SK-N-SH treated with all-trans-retinoic acid at 6 μM for 48 hours (cell line): ENCODE measurements around the gene SAG.

ENCODE experiments used
- ATAC-seq: fragments of 200-7000 bp; cut with Tn5 transposase; 3 replicates; pipeline ENCODE4 v1.9.1; 2020; ENCODE audit warnings: mild to moderate bottlenecking, moderate library complexity
- ARNTL ChIP-seq: fragments of 450-650 bp; formaldehyde crosslinking; IDR thresholded peaks from 2 replicates; pipeline ENCODE4 v1.5.0; 2020; ENCODE audit warnings: low read depth, mild to moderate bottlenecking, moderate library complexity, borderline replicate concordance
- BACH2 ChIP-seq: fragments of 250-450 bp; sonication (Bioruptor Pico); IDR thresholded peaks from 2 replicates; pipeline ENCODE4 v1.9.0; 2021; ENCODE audit warnings: mild to moderate bottlenecking, borderline replicate concordance
- CSDC2 ChIP-seq: fragments of 250-450 bp; sonication (Bioruptor Pico); IDR thresholded peaks from 2 replicates; pipeline ENCODE4 v1.5.0; 2020; ENCODE audit warnings: mild to moderate bottlenecking, moderate library complexity
- CSRNP3 ChIP-seq: fragments of 250-450 bp; sonication (Bioruptor Pico); IDR thresholded peaks from 2 replicates; pipeline ENCODE4 v1.5.1; 2021; ENCODE audit warnings: mild to moderate bottlenecking, moderate library complexity
- ESRRG ChIP-seq: fragments of 250-450 bp; sonication (Bioruptor Pico); IDR thresholded peaks from 2 replicates; pipeline ENCODE4 v1.6.1; 2021; ENCODE audit warnings: mild to moderate bottlenecking
- ISL1 ChIP-seq: fragments of 250-450 bp; sonication (Bioruptor Pico); IDR thresholded peaks from 2 replicates; pipeline ENCODE4 v2.1.2; 2022; ENCODE audit warnings: mild to moderate bottlenecking, moderate library complexity
- OSR1 ChIP-seq: fragments of 250-450 bp; sonication (Bioruptor Pico); IDR thresholded peaks from 2 replicates; pipeline ENCODE4 v1.8.0; 2022; ENCODE audit warnings: moderate library complexity, mild to moderate bottlenecking, inconsistent platforms
- PATZ1 ChIP-seq: fragments of 250-450 bp; sonication (Bioruptor Pico); IDR thresholded peaks from 2 replicates; pipeline ENCODE4 v1.8.0; 2020; ENCODE audit warnings: mild to moderate bottlenecking, moderate library complexity, borderline replicate concordance
- PPARA ChIP-seq: fragments of 250-450 bp; sonication (Bioruptor Pico); IDR thresholded peaks from 2 replicates; pipeline ENCODE4 v1.5.0; 2020; ENCODE audit warnings: mild to moderate bottlenecking, borderline replicate concordance
- SNAI2 ChIP-seq: fragments of 250-450 bp; sonication (Bioruptor Pico); IDR thresholded peaks from 2 replicates; pipeline ENCODE4 v1.5.0; 2020; ENCODE audit warnings: mild to moderate bottlenecking, moderate library complexity
- TCF4 ChIP-seq: fragments of 250-450 bp; sonication (Bioruptor Pico); IDR thresholded peaks from 2 replicates; pipeline ENCODE4 v1.8.0; 2021; ENCODE audit warnings: mild to moderate bottlenecking, moderate library complexity, borderline replicate concordance
- TSHZ2 ChIP-seq: fragments of 250-450 bp; sonication (Bioruptor Pico); IDR thresholded peaks from 2 replicates; pipeline ENCODE4 v1.5.0; 2020; ENCODE audit warnings: mild to moderate bottlenecking, moderate library complexity
- ZC3H10 ChIP-seq: fragments of 250-450 bp; sonication (Bioruptor Pico); IDR thresholded peaks from 2 replicates; pipeline ENCODE4 v1.5.1; 2021; ENCODE audit warnings: mild to moderate bottlenecking, moderate library complexity
- ZFP3 ChIP-seq: fragments of 250-450 bp; sonication (Bioruptor Pico); IDR thresholded peaks from 2 replicates; pipeline ENCODE4 v1.5.0; 2020; ENCODE audit warnings: mild to moderate bottlenecking, moderate library complexity
- ZFP30 ChIP-seq: fragments of 450-650 bp; formaldehyde crosslinking; IDR thresholded peaks from 2 replicates; pipeline ENCODE4 v1.5.0; 2022; ENCODE audit warnings: mild to moderate bottlenecking, moderate library complexity
- ZNF565 ChIP-seq: fragments of 450-650 bp; formaldehyde crosslinking; conservative IDR thresholded peaks from 2 replicates; pipeline ENCODE4 v1.5.0; 2020; ENCODE audit warnings: low read depth, mild to moderate bottlenecking, moderate library complexity
- ZNF70 ChIP-seq: fragments of 450-650 bp; formaldehyde crosslinking; IDR thresholded peaks from 2 replicates; pipeline ENCODE4 v1.5.0; 2020; ENCODE audit warnings: mild to moderate bottlenecking, moderate library complexity
- ZNF8 ChIP-seq: fragments of 450-650 bp; formaldehyde crosslinking; IDR thresholded peaks from 2 replicates; pipeline ENCODE4 v1.5.0; 2020; ENCODE audit warnings: mild to moderate bottlenecking, moderate library complexity
- TF ChIP-seq, protein P1 (sequence below): fragments of 250-450 bp; sonication (Bioruptor Pico); IDR thresholded peaks from 2 replicates; pipeline ENCODE4 v1.8.0; 2021; ENCODE audit warnings: low read depth, mild to moderate bottlenecking, moderate library complexity, borderline replicate concordance
- TF ChIP-seq, protein P2 (sequence below): fragments of 250-450 bp; sonication (Bioruptor Pico); IDR thresholded peaks from 2 replicates; pipeline ENCODE4 v1.5.1; 2020; ENCODE audit warnings: low read depth, mild to moderate bottlenecking, moderate library complexity

The SAG gene

GRCh38 chr2:233350708-233351107 is 43.1 kb downstream of the SAG start:
- TF ChIP-seq ZC3H10 (CRISPR knock-in tag) (no peak), TCF4 (no peak), PPARA (no peak), SNAI2 (no peak), ISL1 (CRISPR knock-in tag) (0 out of 2 replicates have a peak, but pooled peaks have one; percentile 21)
- ATAC-seq = peak; percentile 91

DNA sequence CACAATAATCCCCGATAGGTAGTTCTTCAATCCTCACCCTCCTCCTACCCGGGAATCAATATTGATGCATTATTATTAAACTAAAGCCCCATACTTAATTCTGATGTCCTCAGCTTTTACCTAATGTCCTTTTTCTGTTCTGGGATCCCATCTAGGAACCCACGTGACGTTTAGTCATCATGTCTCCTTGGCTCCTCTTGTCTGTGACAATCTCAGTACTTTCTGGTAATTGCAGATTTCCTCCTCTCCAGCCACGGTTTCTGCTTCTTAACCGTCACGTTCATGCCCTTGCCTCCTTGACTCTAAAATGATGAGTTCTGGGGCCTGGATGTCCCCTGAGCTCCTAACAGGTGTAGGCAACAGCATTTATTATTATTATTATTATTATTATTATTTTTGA is 43.8 kb downstream of the SAG start:
- ATAC-seq = no peak
- TF ChIP-seq ZFP30 (CRISPR knock-in tag) = no peak

DNA sequence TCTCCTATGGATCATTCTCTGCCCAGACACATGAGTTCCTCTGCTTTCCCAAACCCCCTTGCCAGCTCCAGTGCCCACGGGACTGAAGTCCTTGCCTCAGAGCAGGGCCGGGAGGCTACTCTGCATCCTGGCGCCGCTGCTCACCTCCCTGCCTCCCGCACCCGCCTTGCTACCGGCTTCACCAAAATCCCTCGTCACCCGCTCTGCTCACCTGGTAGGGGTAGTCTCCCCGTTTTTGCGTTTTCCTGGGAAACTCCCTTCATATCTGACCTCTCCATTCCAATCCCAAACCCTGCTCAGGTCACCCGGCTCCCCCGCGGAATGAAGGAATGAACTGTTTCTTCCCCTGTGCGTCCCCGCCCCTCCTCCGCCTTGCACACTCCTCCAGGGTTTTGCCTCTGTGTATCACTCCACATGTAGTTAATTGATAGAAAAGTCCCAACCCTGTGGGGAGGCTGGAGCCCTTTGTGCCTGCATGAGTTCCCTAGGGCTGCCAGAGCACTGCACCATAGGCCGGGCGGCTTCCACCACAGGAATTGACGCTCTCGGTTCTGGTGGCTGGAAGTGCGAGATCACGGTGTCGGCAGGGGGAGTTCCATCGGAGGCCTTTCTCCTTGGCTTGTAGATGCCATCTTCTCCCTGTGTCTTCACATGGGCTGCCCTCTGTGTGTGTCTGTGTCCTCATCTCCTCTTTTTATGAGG is 44.7 kb downstream of the SAG start:
- TF ChIP-seq TSHZ2 = no peak
- no peak for TF ChIP-seq CSRNP3 (CRISPR knock-in tag)
- TF ChIP-seq, protein P1, sequence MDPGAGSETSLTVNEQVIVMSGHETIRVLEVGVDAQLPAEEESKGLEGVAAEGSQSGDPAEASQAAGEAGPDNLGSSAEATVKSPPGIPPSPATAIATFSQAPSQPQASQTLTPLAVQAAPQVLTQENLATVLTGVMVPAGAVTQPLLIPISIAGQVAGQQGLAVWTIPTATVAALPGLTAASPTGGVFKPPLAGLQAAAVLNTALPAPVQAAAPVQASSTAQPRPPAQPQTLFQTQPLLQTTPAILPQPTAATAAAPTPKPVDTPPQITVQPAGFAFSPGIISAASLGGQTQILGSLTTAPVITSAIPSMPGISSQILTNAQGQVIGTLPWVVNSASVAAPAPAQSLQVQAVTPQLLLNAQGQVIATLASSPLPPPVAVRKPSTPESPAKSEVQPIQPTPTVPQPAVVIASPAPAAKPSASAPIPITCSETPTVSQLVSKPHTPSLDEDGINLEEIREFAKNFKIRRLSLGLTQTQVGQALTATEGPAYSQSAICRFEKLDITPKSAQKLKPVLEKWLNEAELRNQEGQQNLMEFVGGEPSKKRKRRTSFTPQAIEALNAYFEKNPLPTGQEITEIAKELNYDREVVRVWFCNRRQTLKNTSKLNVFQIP = no peak
- TF ChIP-seq CSDC2 (CRISPR knock-in tag) = no peak
- TF ChIP-seq ZC3H10 (CRISPR knock-in tag) = no peak
- no peak for TF ChIP-seq PPARA
- no peak for TF ChIP-seq ZNF565 (CRISPR knock-in tag)
- TF ChIP-seq PATZ1 (CRISPR knock-in tag) = no peak
- TF ChIP-seq ARNTL = no peak
- no peak for TF ChIP-seq ZNF8
- TF ChIP-seq ZNF70 (CRISPR knock-in tag) = no peak
- no peak for TF ChIP-seq ESRRG (CRISPR knock-in tag)
- TF ChIP-seq TCF4 = no peak
- TF ChIP-seq BACH2 (CRISPR knock-in tag) = no peak
- TF ChIP-seq, protein P2, sequence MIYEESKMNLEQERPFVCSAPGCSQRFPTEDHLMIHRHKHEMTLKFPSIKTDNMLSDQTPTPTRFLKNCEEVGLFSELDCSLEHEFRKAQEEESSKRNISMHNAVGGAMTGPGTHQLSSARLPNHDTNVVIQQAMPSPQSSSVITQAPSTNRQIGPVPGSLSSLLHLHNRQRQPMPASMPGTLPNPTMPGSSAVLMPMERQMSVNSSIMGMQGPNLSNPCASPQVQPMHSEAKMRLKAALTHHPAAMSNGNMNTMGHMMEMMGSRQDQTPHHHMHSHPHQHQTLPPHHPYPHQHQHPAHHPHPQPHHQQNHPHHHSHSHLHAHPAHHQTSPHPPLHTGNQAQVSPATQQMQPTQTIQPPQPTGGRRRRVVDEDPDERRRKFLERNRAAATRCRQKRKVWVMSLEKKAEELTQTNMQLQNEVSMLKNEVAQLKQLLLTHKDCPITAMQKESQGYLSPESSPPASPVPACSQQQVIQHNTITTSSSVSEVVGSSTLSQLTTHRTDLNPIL = no peak
- no peak for TF ChIP-seq ZFP30 (CRISPR knock-in tag)
- TF ChIP-seq, all 23 proteins: peak for 0
- no peak for ATAC-seq

DNA sequence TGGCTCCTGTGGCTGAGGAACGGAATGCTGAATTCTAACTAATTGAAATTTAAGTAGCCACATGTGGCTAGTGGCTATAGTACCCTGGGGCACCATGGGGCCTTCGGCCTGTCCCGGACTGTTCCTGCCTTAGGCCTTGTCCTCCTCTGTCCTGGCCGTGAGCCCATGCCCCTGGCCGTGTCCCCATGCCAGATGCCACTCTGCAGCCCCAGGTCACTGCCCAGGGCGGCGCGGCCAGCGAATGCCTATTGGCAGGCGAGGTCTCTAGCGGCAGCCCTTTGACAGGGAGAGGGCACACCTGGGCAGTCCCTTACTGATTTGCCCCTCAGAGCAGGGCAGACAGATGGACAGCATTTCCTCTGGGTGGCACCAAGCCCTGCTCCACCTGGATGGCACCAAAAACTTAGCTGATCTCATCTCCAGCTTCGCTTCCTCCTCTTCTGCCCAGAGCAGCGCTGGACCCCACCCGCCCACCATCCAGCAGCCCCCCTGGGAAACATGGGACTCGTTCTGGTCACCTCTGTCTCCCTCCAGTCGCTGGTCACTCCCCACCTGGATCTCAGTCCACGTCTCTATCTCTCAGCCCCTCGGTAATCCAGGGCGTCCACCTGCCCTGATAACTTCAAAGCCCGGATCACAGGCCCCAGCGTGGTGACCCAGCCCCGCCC is 45.6 kb downstream of the SAG start:
- ATAC-seq = no peak
- TF ChIP-seq TCF4 (no peak), ZFP3 (no peak), PATZ1 (CRISPR knock-in tag) (no peak), OSR1 (no peak), ZNF8 (no peak), CSDC2 (CRISPR knock-in tag) (no peak), TSHZ2 (no peak)
- TF ChIP-seq, protein P2 = no peak
